Prostate gland (tissue), 1 donor: ENCODE results near the gene POFUT1.
"Not testable (repeated sequence)": the region's sequence is repeated elsewhere in the genome, so short reads cannot be mapped to it uniquely, and the experiment has no call there.

Experiments used
- POLR2A ChIP-seq: fragments of 450-650 bp; IDR thresholded peaks from one replicate; pipeline ENCODE4 v1.6.1; 2016; ENCODE audit warnings: antibody characterized with exemption, mild to moderate bottlenecking
- POLR2AphosphoS5 ChIP-seq: sonication (generic); formaldehyde crosslinking; IDR thresholded peaks from one replicate; pipeline ENCODE4 v1.6.1; 2017; ENCODE audit warnings: antibody characterized with exemption

GRCh38 chr20:32197136-32197535 lies 10.5 kb upstream of the POFUT1 start:
- TF ChIP-seq POLR2AphosphoS5, POLR2A: not testable (repeated sequence)
